GM23248 (cell line): ENCODE data around the gene PJVK. TPM values are rescaled to one million over a fixed set of nuclear protein-coding genes. Genes with fewer than 3 reads are reported as not detected.

Experiments used
- DNase-seq: peaks from one replicate; pipeline ENCODE4 v3.0.0-alpha.2; 2015
- H2AFZ ChIP-seq: fragments of 200-600 bp; sonication (generic); 2 replicates; pipeline ENCODE4 v1.6.1; 2016; ENCODE audit warnings: antibody characterized with exemption
- H3F3A ChIP-seq: fragments of 200-600 bp; sonication (generic); 2 replicates; pipeline ENCODE4 v1.6.1; 2016; ENCODE audit warnings: mild to moderate bottlenecking, antibody characterized with exemption, mixed run types; ENCODE audit not compliant: insufficient read depth
- H3K27ac ChIP-seq: fragments of 200-600 bp; sonication (generic); 2 replicates; pipeline ENCODE4 v1.5.1; 2016; ENCODE audit warnings: mild to moderate bottlenecking
- H3K27me3 ChIP-seq: fragments of 200-600 bp; sonication (generic); replicated peaks from 2 replicates; pipeline ENCODE4 v1.6.1; 2016; ENCODE audit warnings: mild to moderate bottlenecking; ENCODE audit not compliant: insufficient read depth
- H3K36me3 ChIP-seq: fragments of 200-600 bp; sonication (generic); 2 replicates; pipeline ENCODE4 v1.6.1; 2016; ENCODE audit warnings: low read depth, mild to moderate bottlenecking
- H3K4me1 ChIP-seq: fragments of 200-600 bp; sonication (generic); 2 replicates; pipeline ENCODE4 v1.6.1; 2016; ENCODE audit warnings: mild to moderate bottlenecking; ENCODE audit not compliant: insufficient read depth
- H3K4me2 ChIP-seq: fragments of 200-600 bp; sonication (generic); one replicate; pipeline ENCODE4 v1.6.1; 2016; ENCODE audit warnings: mild to moderate bottlenecking; ENCODE audit not compliant: unreplicated experiment
- H3K4me3 ChIP-seq: fragments of 200-600 bp; sonication (generic); 2 replicates; pipeline ENCODE4 v1.5.1; 2016; ENCODE audit warnings: mild to moderate bottlenecking
- H3K79me2 ChIP-seq: fragments of 200-600 bp; sonication (generic); 2 replicates; pipeline ENCODE4 v1.6.1; 2016; ENCODE audit warnings: mild to moderate bottlenecking; ENCODE audit not compliant: insufficient read depth
- H3K9ac ChIP-seq: fragments of 200-600 bp; sonication (generic); 2 replicates; pipeline ENCODE4 v1.6.1; 2016; ENCODE audit warnings: mild to moderate bottlenecking
- H3K9me2 ChIP-seq: fragments of 200-600 bp; sonication (generic); 2 replicates; pipeline ENCODE4 v1.6.1; 2016; ENCODE audit warnings: mixed run types, mild to moderate bottlenecking, moderate library complexity; ENCODE audit not compliant: insufficient read depth
- H3K9me3 ChIP-seq: fragments of 200-600 bp; sonication (generic); one replicate; pipeline ENCODE4 v1.6.1; 2017; ENCODE audit warnings: low read depth
- H4K20me1 ChIP-seq: fragments of 200-600 bp; sonication (generic); 2 replicates; pipeline ENCODE4 v1.6.0; 2016; ENCODE audit not compliant: insufficient read depth
- EZH2 ChIP-seq: fragments of 200-600 bp; sonication (generic); IDR thresholded peaks from 2 replicates; pipeline ENCODE4 v1.6.1; 2018; ENCODE audit warnings: antibody characterized with exemption, mild to moderate bottlenecking; ENCODE audit not compliant: insufficient read depth, poor library complexity, severe bottlenecking
- EZH2phosphoT487 ChIP-seq: fragments of 200-600 bp; sonication (generic); IDR thresholded peaks from 2 replicates; pipeline ENCODE4 v1.6.1; 2018; ENCODE audit warnings: antibody characterized with exemption, moderate library complexity, mild to moderate bottlenecking, low read depth; ENCODE audit not compliant: insufficient read depth
- WGBS, 2 experiments: methylation state at CpG; one replicate each; pipeline ENCODE4 v1.1.6; 2015 to 2017; ENCODE audit warnings: low lambda C conversion rate in 2 of 2, low coverage in 1 of 2; ENCODE audit errors: missing lambda C conversion rate in 2 of 2; 5-methylcytosine and 5-hydroxymethylcytosine counted together
- in situ Hi-C: fragments of 300-500 bp; cut with MboI; formaldehyde crosslinking; loops from 2 replicates; pipeline ENCODE4 v1.15.0; 2020
- polyA plus RNA-seq: library from polyadenylated mRNA; unstranded; fragments of >200 nt; fragmentation: Nextera tagmentation; extraction: Ambion mirVana; gene quantifications from 2 replicates; pipeline ENCODE4 v1.2.1, GENCODE V29; 2016
- total RNA-seq: library from RNA; depleted of rRNA; stranded (reverse); fragments of >200 nt; shearing (Covaris generic); gene quantifications from 2 replicates; pipeline ENCODE4 v1.2.3, GENCODE V29; 2014

Gene PJVK
- total and polyA plus RNA-seq, 2 experiments from 2014 or later, result 0.97 to 1.6 TPM

DNA sequence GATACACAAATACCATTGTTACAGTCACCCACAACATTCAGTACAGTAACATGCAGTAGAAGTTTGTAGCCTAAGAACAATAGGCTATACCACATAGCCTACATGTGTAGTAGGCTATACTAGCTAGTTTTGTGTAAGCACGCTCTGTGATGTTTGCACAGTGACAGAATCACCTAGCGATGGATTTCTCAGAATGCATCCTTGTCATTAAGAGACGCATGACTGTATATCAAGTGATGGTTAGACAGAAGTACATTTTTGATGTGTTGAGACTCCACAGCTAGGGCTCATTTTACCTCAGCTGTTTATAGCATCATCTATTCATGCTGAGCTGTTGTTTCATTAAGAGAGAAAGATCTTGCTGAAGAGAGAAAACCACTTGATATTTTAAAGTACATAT is 48.5 kb downstream of the PJVK start:
- H2AFZ ChIP-seq, result no peak overlapping the region
- no peak for TF ChIP-seq EZH2
- TF ChIP-seq EZH2phosphoT487, result no peak
- 0 out of 2 replicates have a peak, but pooled peaks cover 7% of the 10 kb centered on the region for H3K79me2 ChIP-seq
- no peak overlapping the region for H3K4me2 ChIP-seq
- H3K9ac ChIP-seq, result no peak overlapping the region
- WGBS, 2 experiments, result 97% methylated on average over 3 of the region's 3 CpGs
- no peak overlapping the region for H3K27ac ChIP-seq
- no peaks in the 10 kb centered on the region for H3K9me3 ChIP-seq
- peaks cover 77% of the 10 kb centered on the region for H3K36me3 ChIP-seq
- DNase-seq, result no peak
- H3K27me3 ChIP-seq, result no peaks in the 10 kb centered on the region
- H4K20me1 ChIP-seq, result no peaks in the 10 kb centered on the region
- no peak overlapping the region for H3K4me3 ChIP-seq
- H3K9me2 ChIP-seq, result no peaks in the 10 kb centered on the region
- in situ Hi-C loops, result no loop called here
- H3K4me1 ChIP-seq, result no peaks in the 10 kb centered on the region
- H3F3A ChIP-seq, result no peaks in the 10 kb centered on the region

DNA sequence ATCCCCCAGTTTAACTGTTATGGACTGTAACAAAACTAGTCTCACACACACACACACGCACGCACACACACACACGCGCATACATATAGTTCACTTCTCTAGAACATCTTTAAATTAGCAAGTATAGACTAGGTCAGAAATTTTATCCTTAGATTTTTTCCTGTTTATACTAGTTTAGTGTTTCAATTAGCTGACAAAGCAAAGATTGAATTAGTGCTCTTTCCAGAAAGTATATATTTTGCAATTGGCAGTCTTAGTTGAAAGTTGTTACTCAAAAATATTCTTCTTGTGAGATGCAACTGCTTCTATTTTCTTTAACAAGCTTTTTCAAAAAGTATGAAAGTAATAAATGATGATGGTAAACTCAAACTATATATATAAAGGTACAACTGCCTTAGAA is 51.6 kb downstream of the PJVK start:
- H4K20me1 ChIP-seq, result no peaks in the 10 kb centered on the region
- H3K9ac ChIP-seq, result no peak overlapping the region
- TF ChIP-seq EZH2, result no peak
- H3K79me2 ChIP-seq, result no peaks in the 10 kb centered on the region
- H3K9me3 ChIP-seq, result no peaks in the 10 kb centered on the region
- no peak overlapping the region for H3K4me3 ChIP-seq
- 94 to 97% methylated on average over 4 of the region's 4 CpGs for WGBS, 2 experiments
- H3K9me2 ChIP-seq, result no peaks in the 10 kb centered on the region
- no peaks in the 10 kb centered on the region for H3F3A ChIP-seq
- H3K36me3 ChIP-seq, result peaks cover 64% of the 10 kb centered on the region
- H3K4me1 ChIP-seq, result no peaks in the 10 kb centered on the region
- no peak for DNase-seq
- H2AFZ ChIP-seq, result no peak overlapping the region
- H3K27ac ChIP-seq, result no peak overlapping the region
- H3K27me3 ChIP-seq, result no peaks in the 10 kb centered on the region
- in situ Hi-C loops, result no loop called here
- H3K4me2 ChIP-seq, result no peak overlapping the region

DNA sequence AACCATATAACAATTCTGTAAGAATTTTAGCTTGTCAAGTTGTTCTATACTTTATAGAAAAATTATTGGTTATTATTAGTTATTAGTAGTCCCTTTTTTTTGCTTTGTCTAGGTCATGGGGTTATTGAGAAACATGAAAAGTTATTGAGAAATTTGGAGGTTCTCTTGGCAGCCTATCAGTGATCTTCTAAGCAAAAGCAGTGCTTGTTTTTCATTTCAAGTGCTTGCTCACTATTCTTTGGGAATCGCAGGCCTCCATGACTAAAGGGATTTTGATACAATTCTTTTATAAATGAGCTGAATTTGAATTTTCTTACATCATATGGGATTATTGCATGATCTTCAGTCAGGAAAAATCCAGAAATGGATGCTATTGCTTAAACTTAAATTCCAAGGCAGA is 54.9 kb downstream of the PJVK start:
- Histone ChIP-seq H2AFZ (no peak overlapping the region), H3K36me3 (peaks cover 41% of the 10 kb centered on the region), H3K9ac (no peak overlapping the region), H3K27me3 (no peaks in the 10 kb centered on the region), H3K9me2 (no peaks in the 10 kb centered on the region), H3K27ac (no peak overlapping the region), H3K4me2 (no peak overlapping the region), H3K4me1 (no peaks in the 10 kb centered on the region), H3F3A (no peaks in the 10 kb centered on the region), H3K9me3 (no peaks in the 10 kb centered on the region), H4K20me1 (no peaks in the 10 kb centered on the region), H3K79me2 (no peaks in the 10 kb centered on the region; the same call in 1 of the 2 replicates), H3K4me3 (no peak overlapping the region)
- in situ Hi-C loops, result no loop called here
- 96 to 98% methylated on average over 1 of the region's 1 CpG for WGBS, 2 experiments
- no peak for TF ChIP-seq EZH2
- TF ChIP-seq EZH2phosphoT487, result no peak
- DNase-seq, result no peak

DNA sequence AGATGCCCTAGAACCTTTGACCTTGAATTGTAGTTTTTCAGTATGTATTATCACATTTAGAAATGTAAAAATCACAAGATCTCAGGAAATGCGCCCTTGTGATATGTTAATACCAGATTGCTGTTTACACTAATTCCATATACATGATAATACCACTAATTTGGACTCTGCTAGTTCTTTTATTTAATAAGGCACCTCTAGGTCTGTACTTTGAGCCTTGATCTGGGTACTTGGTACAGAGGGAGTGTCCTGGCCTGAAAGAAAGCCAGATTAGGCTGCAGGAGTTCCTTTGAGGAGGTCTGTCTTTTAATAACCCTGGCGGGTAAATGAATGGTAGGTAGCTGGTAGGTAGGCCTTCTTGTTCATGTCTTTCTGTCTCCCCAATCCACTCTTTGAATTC is 55.3 kb downstream of the PJVK start:
- Histone ChIP-seq H3K9ac (no peak overlapping the region), H3K4me3 (no peak overlapping the region), H3F3A (no peaks in the 10 kb centered on the region), H4K20me1 (no peaks in the 10 kb centered on the region), H3K27me3 (no peaks in the 10 kb centered on the region), H3K9me3 (no peaks in the 10 kb centered on the region), H3K4me2 (no peak overlapping the region), H3K27ac (no peak overlapping the region), H3K9me2 (no peaks in the 10 kb centered on the region), H2AFZ (no peak overlapping the region), H3K4me1 (no peaks in the 10 kb centered on the region), H3K79me2 (no peaks in the 10 kb centered on the region; the same call in 1 of the 2 replicates), H3K36me3 (peaks cover 37% of the 10 kb centered on the region)
- DNase-seq, result no peak
- in situ Hi-C loops, result no loop called here
- WGBS, 2 experiments, result 95 to 98% methylated on average over 2 of the region's 2 CpGs
- TF ChIP-seq EZH2phosphoT487 (no peak), EZH2 (no peak)

DNA sequence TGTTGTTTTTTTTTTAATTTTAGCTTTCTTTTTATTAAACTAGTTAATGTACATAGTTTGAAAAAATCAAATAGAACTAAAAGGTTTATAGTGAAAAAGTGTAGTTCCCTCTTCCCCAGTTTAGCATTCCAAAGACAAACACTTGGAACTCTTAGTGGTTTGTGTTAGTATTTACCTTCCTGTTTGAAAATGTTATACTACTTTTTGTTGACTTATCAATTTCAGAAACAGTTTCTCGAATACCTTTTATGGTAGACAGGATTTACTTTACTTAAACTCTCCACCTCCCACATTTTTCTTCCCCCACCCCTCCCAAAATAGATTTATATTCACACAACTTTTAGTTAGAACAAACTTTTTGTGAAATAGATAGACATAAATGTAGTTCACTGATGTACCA is 55.8 kb downstream of the PJVK start:
- Histone ChIP-seq H3K9me3 (no peaks in the 10 kb centered on the region), H3K9ac (no peak overlapping the region), H3K4me2 (no peak overlapping the region), H3K4me1 (peaks cover under 1% of the 10 kb centered on the region; the same call in 1 of the 2 replicates), H3F3A (peaks cover 3% of the 10 kb centered on the region), H3K79me2 (no peaks in the 10 kb centered on the region; the same call in 1 of the 2 replicates), H3K36me3 (peaks cover 33% of the 10 kb centered on the region), H4K20me1 (no peaks in the 10 kb centered on the region), H3K9me2 (no peaks in the 10 kb centered on the region), H3K4me3 (no peak overlapping the region), H3K27ac (no peak overlapping the region), H2AFZ (no peak overlapping the region), H3K27me3 (no peaks in the 10 kb centered on the region)
- DNase-seq, result no peak
- no peak for TF ChIP-seq EZH2
- no peak for TF ChIP-seq EZH2phosphoT487
- WGBS, 2 experiments, result 94 to 97% methylated on average over 1 of the region's 1 CpG
- in situ Hi-C loops, result no loop called here
